ENCODE data around the gene TFAP2E. TPM values are rescaled to one million over a fixed set of nuclear protein-coding genes. Genes with fewer than 3 reads are reported as not detected.
A peak's percentile ranks its signal among the peaks of the same experiment; 100 is the strongest.

TFAP2E gene
- total RNA-seq, 1 donor = 0.18 TPM

GRCh38 chr1:35560256-35561225 lies 12.6 kb upstream of the TFAP2E start:
- DNase-seq (ENCODE audit: low read depth) = no peak
- no peak for TF ChIP-seq CTCF (IDR thresholded peaks at IDR 0.05; ENCODE audit: insufficient read depth, low read length)
- no peak overlapping the region for H3K4me3 ChIP-seq (ENCODE audit: low read depth, low read length)

- no peak overlapping the region for H3K4me3 ChIP-seq (ENCODE audit: low read depth, low read length)
- DNase-seq (ENCODE audit: low read depth) = no peak
- TF ChIP-seq CTCF (IDR thresholded peaks at IDR 0.05; ENCODE audit: insufficient read depth, low read length) = no peak
These were observed 11.7 kb upstream of the TFAP2E start for GRCh38 chr1:35561297-35561971.

GRCh38 chr1:35561972-35562680 lies 11.0 kb upstream of the TFAP2E start:
- no peak for DNase-seq (ENCODE audit: low read depth)
- no peak for TF ChIP-seq CTCF (IDR thresholded peaks at IDR 0.05; ENCODE audit: insufficient read depth, low read length)
- no peak overlapping the region for H3K4me3 ChIP-seq (ENCODE audit: low read depth, low read length)

- DNase-seq (ENCODE audit: low read depth) = no peak
- TF ChIP-seq CTCF (IDR thresholded peaks at IDR 0.05; ENCODE audit: insufficient read depth, low read length) = no peak
- H3K4me3 ChIP-seq (ENCODE audit: low read depth, low read length) = no peak overlapping the region
These were observed 9.9 kb upstream of the TFAP2E start for GRCh38 chr1:35563166-35563565.

- peak; percentile 86 for TF ChIP-seq CTCF (IDR thresholded peaks at IDR 0.05; ENCODE audit: insufficient read depth, low read length)
- H3K4me3 ChIP-seq (ENCODE audit: low read depth, low read length) = no peak overlapping the region
- DNase-seq (ENCODE audit: low read depth) = peak; percentile 84
These were observed 8.9 kb upstream of the TFAP2E start for GRCh38 chr1:35564037-35564883.

Measured in fibroblast of the aortic adventitia (primary cell).